SK-N-DZ (cell line): Measurements from ENCODE around the gene SPRY4.
"Not testable (repeated sequence)": the region's sequence is repeated elsewhere in the genome, so short reads cannot be mapped to it uniquely, and the experiment has no call there.

Experiments
- DNase-seq: peaks from one replicate; pipeline ENCODE4 v3.0.0-alpha.2; 2015; ENCODE audit warnings: low spot score

Gene SPRY4

DNA sequence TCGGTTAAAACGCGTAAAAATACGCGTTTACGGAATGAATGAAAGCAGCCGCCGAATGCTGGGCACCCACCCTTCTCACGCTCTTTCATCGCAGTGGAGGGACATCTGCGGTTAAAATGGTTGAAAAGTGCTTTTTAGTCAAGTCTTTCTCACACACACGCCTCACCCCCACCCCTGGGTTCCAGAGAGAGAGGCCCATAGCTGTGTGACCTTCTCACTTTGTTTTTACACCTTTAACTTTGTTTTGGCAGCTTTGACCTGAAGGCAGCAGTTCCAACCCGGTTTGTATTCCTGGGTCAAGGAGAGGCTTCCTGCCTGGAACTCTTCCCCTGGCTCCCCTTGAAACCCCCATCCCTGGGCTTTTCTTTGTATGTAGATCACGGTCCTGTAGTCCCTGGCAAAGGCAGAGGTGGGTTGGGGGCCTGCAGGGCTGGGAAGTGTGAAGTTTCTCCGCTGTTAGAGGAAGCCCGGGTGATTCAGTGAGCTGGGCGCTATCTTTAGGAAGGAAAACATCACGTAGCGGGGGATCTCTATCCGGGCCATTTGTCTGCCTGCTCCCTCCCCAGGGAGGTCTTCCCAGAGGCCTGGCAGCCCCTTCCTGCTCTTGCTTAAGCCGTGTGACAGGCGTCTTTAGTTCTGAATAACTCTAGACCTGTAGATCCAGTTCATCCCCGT lies 29.6 kb downstream of the SPRY4 start:
- no peak for DNase-seq

DNA sequence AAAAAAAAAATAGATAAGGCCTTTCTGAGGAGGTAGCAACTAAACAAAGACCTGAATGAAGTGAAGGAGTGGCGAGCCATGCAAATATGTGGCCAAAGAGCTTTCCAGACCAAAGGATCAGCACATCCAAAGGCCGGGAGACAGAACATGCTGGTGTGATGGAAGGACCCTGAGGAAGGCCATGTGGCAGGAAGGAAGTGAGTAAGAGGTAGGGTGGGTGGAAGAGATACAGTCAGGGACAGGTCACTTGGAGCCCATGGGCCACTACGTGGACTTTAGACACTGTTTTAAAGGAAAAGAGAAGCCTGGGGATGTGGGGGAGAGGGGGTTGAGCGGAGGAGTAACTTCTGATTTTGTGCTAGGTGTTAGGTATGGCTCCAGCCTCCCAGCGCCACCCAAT lies 31.3 kb downstream of the SPRY4 start:
- DNase-seq = no peak

GRCh38 chr5:142292808-142293207 lies 32.0 kb downstream of the SPRY4 start:
- no peak for DNase-seq

GRCh38 chr5:142292249-142292648 lies 32.6 kb downstream of the SPRY4 start:
- no peak for DNase-seq

GRCh38 chr5:142290577-142291299 lies 34.1 kb downstream of the SPRY4 start:
- DNase-seq = peak; percentile 24

DNA sequence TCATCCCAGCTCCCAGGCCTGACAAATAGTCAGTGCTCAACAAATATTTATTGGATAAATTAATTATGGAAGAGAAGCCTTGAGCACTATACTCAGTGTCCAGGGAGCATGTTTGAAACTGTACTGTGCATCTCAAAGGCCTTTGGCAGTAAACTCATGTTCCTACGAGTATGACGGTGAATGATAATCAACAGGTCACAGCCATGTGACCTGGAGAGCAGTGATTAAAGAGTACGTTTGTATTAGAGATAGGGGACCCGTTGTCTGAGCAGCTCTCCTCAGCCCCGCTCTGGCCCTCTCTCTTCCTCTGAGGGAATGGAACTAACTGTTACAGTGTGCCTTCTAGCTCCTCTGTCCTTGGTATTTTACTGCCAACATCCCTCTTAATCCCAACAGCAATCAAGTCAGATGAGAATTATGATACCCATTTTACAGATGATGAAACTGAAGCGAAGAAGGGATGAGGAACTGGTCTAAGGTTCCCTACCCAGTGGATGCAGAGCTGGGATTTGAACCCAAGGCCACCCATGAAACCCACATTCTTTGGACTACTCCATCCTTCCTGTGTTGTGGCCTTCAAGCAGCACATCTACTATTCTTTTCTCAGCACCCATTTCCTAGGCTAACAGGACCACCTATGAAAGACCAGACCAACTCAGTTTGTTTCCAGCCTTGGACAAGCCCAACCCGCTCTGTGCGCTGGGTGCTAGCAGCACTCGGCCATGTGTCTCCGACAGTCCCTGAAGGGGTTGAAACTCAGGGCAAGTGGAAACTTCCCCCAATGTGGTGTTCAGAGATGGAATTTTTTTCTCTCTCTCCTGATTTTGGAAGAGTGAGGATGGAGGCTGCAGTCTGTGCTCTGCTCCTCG lies 34.9 kb downstream of the SPRY4 start:
- no peak for DNase-seq

- DNase-seq = no peak
Observed at GRCh38 chr5:142287973-142288313, 36.9 kb downstream of the SPRY4 start.

DNA sequence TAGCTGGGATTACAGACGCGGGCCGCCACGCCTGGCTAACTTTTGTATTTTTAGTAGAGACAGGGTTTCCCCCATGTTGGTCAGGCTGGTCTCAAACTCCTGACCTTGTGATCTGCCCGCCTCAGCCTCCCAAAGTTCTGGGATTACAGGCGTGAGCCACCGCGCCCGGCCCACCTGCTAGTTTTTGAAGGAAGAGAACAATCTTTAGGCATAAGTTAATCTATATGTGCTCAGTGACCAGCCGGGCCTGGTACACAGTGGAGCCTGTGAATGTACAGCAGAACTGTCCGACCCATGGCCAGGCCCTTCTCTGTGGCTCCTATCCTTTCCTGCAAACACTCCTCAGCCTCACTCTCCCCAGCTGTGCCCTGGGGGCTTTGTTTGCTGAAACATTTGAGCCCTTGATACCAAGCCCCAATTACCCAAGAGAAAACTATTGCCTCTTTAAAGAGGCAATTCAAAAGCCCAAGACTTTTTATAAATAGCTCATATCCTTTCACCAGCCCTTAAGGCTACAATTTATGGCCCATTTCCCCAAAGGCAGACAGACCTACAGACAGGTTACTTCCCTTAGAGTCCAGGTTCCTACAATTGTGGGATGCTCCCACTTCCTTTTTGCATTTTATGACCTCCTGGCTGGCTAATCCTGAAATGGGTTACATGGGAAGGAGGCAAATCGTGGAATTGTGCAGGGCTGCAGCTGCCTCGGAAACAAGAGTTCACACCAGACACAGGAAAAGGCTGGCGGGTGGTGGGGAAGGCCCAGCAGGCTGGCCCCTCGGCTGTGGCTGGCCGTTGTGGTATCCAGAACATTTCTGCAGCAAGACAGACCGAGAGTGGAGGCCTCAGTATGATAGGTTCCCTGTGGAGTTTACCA lies 37.5 kb downstream of the SPRY4 start:
- no peak for DNase-seq

DNA sequence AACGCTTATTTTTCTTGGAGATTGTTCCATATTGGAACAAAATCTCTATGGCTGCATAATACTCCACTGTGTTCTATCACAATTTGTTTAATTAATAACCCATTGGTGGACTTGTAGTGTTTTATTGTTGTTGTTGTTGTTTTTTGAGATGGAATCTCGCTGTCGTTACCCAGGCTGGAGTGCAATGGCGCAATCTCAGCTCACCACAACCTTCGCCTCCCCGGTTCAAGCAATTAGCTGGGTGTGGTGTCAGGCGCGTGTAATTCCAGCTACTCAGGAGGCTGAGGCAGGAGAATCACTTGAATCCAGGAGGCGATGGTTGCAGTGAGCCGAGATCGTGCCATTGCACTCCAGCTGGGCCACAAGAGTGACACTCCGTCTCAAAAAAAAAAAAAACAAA lies 38.7 kb downstream of the SPRY4 start:
- no peak for DNase-seq

GRCh38 chr5:142283304-142283703 lies 41.5 kb downstream of the SPRY4 start:
- no peak for DNase-seq

GRCh38 chr5:142281966-142282365 lies 42.9 kb downstream of the SPRY4 start:
- DNase-seq = no peak

- no peak for DNase-seq
Observed at GRCh38 chr5:142281008-142281367, 43.8 kb downstream of the SPRY4 start.

GRCh38 chr5:142280066-142281007 lies 44.5 kb downstream of the SPRY4 start:
- DNase-seq = peak; percentile 18

GRCh38 chr5:142278627-142279026 lies 46.2 kb downstream of the SPRY4 start:
- DNase-seq = no peak

GRCh38 chr5:142277796-142278195 lies 47.0 kb downstream of the SPRY4 start:
- DNase-seq = no peak

DNA sequence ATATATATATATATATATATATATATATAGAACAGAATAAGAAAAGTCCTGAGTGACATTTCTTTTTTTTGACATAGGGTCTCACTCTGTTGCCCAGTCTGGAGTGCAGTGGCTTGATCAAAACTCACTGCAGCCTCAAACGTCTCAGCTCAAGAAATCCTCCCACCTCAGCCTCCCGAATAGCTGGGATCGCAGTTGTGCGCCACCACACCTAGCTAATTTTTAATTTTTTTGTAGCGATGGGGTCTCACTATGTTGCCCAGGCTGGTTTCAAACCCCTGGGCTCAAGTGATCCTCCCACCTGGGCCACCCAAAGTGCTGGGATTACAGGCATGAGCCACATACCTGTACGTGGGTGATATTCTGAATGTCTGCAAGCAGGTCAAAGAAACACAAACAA lies 48.3 kb downstream of the SPRY4 start:
- DNase-seq = no peak

DNA sequence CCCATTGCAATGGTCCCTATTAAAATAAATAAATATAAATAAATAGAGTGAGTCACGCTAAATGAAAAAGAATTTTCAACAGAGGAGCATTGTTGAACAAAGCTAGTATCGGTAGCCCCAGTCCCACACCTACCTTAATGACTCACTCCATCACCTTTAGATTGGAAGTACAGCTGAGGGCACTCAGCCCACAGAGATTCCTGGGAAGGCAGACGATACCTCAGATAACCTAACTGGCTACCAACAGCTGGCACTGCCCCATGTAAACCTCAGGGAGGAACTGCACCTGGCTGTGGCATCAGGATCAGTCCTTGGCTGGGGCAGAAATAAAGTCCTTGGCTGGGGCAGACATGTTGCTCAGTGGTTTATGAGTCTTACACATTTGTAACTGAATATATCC lies 49.3 kb downstream of the SPRY4 start:
- no peak for DNase-seq

- not testable (repeated sequence) for DNase-seq
Observed at GRCh38 chr5:142272596-142272995, 52.2 kb downstream of the SPRY4 start.

- not testable (repeated sequence) for DNase-seq
Observed at GRCh38 chr5:142264084-142264483, 60.7 kb downstream of the SPRY4 start.

- DNase-seq = no peak
Observed at GRCh38 chr5:142263346-142263745, 61.5 kb downstream of the SPRY4 start.
